Measurements from ENCODE around the gene ITGB3. TPM values are rescaled to one million over a fixed set of nuclear protein-coding genes. Genes with fewer than 3 reads are reported as not detected.
"Not testable (repeated sequence)": the region's sequence is repeated elsewhere in the genome, so short reads cannot be mapped to it uniquely, and the experiment has no call there.

Gene ITGB3
- total and polyA plus RNA-seq, 2 of the 4 experiments (the other 2 are of a cell fraction) = 9.8 to 17.6 TPM

DNA sequence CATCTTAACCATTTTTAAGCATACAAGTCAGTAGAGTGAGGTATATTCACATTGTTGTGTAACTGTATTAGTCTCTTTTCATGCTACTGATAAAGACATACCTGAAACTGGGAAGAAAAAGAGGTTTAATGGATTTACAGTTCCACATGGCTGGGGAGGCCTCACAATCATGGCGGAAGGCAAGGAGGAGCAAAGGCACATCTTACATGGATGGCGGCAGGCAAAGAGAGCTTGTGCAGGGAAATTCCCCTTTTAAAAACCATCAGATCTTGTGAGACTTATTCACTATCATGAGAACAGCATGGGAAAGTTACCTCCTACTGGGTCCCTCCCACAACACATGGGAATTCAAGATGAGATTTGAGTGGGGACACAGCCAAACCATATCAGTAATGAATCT, 29.6 kb upstream of the ITGB3 start:
- H3K4me3 ChIP-seq (ENCODE audit: insufficient read depth, low read depth, low read length); H3K36me3 ChIP-seq (ENCODE audit: control insufficient read depth, insufficient read depth, low read length); dilution Hi-C loops (cut with HindIII; ENCODE audit: low sequenced_read_pairs, unreplicated experiment); H3K79me1 ChIP-seq (ENCODE audit: low read depth in 1 of 2, low read length in 2 of 2); H2BK5ac ChIP-seq (ENCODE audit: low read depth, low read length, poor library complexity, severe bottlenecking); BruUV-seq (replicated peaks); H2AK9ac ChIP-seq (replicated peaks; ENCODE audit: low read depth, low read length, poor library complexity); intact Hi-C loops (cut with micrococcal nuclease); H2AFZ ChIP-seq (replicated peaks; ENCODE audit: low read length, poor library complexity); H4K5ac ChIP-seq (ENCODE audit: low read depth, low read length); H3K9me3 ChIP-seq (ENCODE audit: control insufficient read depth, insufficient read depth, low read length); H4K20me1 ChIP-seq (ENCODE audit: insufficient read depth, low read length); H3K18ac ChIP-seq (ENCODE audit: low read depth, low read length); ATAC-seq (ENCODE audit: low read depth); H3K23ac ChIP-seq (ENCODE audit: low read depth, low read length); H3K9ac ChIP-seq (ENCODE audit: low read depth, low read length); H3K4me2 ChIP-seq (ENCODE audit: low read depth, low read length); H3K56ac ChIP-seq (ENCODE audit: extremely low read depth, insufficient read depth, low read length); POLR2A ChIA-PET (ENCODE audit: unreplicated experiment); H3K14ac ChIP-seq (replicated peaks; ENCODE audit: low read depth, low read length); H3K27ac ChIP-seq (ENCODE audit: insufficient read depth, low read length); CTCF ChIA-PET; DNase-seq; H3K27me3 ChIP-seq (ENCODE audit: control insufficient read depth, insufficient read depth, low read length); H3K9me1 ChIP-seq (ENCODE audit: insufficient read depth, low read length): not testable (repeated sequence)
- Histone ChIP-seq H4K8ac (ENCODE audit: low read depth in 2 of 2, low read length in 2 of 2) (peak overlapping the region in 1 of 2 experiments; percentile 98; a peak in 1 of 4 replicates), H3K4me1 (ENCODE audit: control insufficient read depth, insufficient read depth, low read length) (peaks cover 17% of the 10 kb centered on the region), H2BK120ac (ENCODE audit: low read depth, low read length) (peak overlapping the region; percentile 96; the same call in 1 of the 2 replicates), H2AK5ac (ENCODE audit: low read depth, low read length) (peak overlapping the region; percentile 94; the same call in 1 of the 2 replicates), H3K4ac (ENCODE audit: low read depth, low read length) (peak overlapping the region; percentile 96; the same call in 1 of the 2 replicates), H4K91ac (ENCODE audit: insufficient read depth, low read depth, low read length) (peak overlapping the region; percentile 98; the same call in 1 of the 2 replicates), H2BK15ac (ENCODE audit: low read depth, low read length) (peak overlapping the region; percentile 91; the same call in 2 of the 3 replicates), H2BK20ac (ENCODE audit: low read depth, low read length) (peak overlapping the region; percentile 94; the same call in 1 of the 2 replicates)
- no CpG with 5 or more reads among the region's 2 CpGs for WGBS, 2 experiments (ENCODE audit: extremely low coverage in 2 of 2, insufficient read length in 1 of 2)
- in situ Hi-C loops (cut with MboI; ENCODE audit: low sequenced_read_pairs) = loop anchor here (10.0 kb wide), 1 partner anchor 391 kb away; no protein-coding TSS in a partner anchor
